SH-SY5Y (cell line): ENCODE measurements around the gene RNU2-1.

ENCODE experiments used
- GATA2 ChIP-seq: IDR thresholded peaks from 2 replicates; pipeline ENCODE4 v1.6.1; 2011; ENCODE audit warnings: mild to moderate bottlenecking, low read depth, low read length
- GATA3 ChIP-seq: IDR thresholded peaks from 2 replicates; pipeline ENCODE4 v1.6.1; 2011; ENCODE audit warnings: low read depth, mild to moderate bottlenecking, low read length, moderate library complexity

RNU2-1 gene

GRCh38 chr17:43211480-43212402 is 22.0 kb downstream of the RNU2-1 start, which contains the start of gene TMEM106A:
Gene TMEM106A (plus strand): TSS chr17:43211875. CDS start chr17:43213042, 1,167 bp downstream.
- TF ChIP-seq GATA2 (no peak), GATA3 (no peak)

- TF ChIP-seq GATA3 = no peak
- TF ChIP-seq GATA2 = no peak
Measured at GRCh38 chr17:43211123-43211479, 22.7 kb downstream of the RNU2-1 start.

GRCh38 chr17:43210576-43210975 is 23.2 kb downstream of the RNU2-1 start:
- TF ChIP-seq GATA2 (no peak), GATA3 (no peak)

- TF ChIP-seq GATA3 (no peak), GATA2 (no peak)
Measured at GRCh38 chr17:43200127-43200526, 33.6 kb downstream of the RNU2-1 start.

GRCh38 chr17:43199633-43200032 is 34.1 kb downstream of the RNU2-1 start:
- no peak for TF ChIP-seq GATA3
- no peak for TF ChIP-seq GATA2

- TF ChIP-seq GATA2 (no peak), GATA3 (no peak)
Measured at GRCh38 chr17:43193251-43193650, 40.5 kb downstream of the RNU2-1 start.

GRCh38 chr17:43183921-43184320 is 49.9 kb downstream of the RNU2-1 start:
- TF ChIP-seq GATA2 (no peak), GATA3 (no peak)
